Skin of body (tissue), 2 donors: ENCODE measurements around the gene SLC37A1. TPM values are rescaled to one million over a fixed set of nuclear protein-coding genes. Genes with fewer than 3 reads are reported as not detected.

Source experiments
- DNase-seq: peaks from one replicate; lab custom pipeline; 2025; lab: John Stamatoyannopoulos, UW
- total RNA-seq: library from RNA; depleted of rRNA; stranded (reverse); fragments of >200 nt; gene quantifications from one replicate; pipeline ENCODE4 v1.2.3, GENCODE V29; 2014

The SLC37A1 gene
- total RNA-seq, 1 donor from 2014 or later = 3.9 TPM

DNA sequence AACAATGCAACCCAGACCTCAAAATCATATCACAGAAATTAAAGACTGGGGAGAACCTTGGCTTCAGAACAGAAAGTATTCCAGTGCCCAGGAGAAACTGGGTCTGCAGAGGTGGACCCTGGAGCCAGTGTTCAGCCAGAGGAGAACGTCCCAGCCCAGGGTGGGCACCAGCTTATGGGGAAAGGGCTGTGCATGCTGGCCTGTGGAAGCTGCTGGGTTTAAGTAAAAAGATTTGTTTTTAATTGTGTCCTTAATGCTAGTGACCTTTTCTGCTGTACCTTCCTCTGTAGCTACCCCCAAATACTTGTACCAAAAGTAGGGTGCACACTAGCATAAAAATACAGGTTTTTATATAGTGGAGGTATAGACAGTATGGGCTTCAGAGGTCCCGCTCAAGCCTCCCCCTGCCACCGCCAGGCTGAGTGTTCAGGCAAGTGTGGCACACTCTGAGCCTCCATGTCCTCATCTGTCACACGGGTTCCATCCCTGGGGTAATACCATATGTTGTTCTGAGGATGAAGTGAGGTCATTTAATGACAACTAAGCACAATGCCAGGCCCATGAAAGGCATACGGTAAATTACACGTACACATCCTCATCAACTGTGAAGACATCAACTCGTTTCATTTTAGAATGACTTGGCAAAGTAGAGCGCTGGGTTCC, 47.0 kb downstream of the SLC37A1 start:
- no peak for DNase-seq

DNA sequence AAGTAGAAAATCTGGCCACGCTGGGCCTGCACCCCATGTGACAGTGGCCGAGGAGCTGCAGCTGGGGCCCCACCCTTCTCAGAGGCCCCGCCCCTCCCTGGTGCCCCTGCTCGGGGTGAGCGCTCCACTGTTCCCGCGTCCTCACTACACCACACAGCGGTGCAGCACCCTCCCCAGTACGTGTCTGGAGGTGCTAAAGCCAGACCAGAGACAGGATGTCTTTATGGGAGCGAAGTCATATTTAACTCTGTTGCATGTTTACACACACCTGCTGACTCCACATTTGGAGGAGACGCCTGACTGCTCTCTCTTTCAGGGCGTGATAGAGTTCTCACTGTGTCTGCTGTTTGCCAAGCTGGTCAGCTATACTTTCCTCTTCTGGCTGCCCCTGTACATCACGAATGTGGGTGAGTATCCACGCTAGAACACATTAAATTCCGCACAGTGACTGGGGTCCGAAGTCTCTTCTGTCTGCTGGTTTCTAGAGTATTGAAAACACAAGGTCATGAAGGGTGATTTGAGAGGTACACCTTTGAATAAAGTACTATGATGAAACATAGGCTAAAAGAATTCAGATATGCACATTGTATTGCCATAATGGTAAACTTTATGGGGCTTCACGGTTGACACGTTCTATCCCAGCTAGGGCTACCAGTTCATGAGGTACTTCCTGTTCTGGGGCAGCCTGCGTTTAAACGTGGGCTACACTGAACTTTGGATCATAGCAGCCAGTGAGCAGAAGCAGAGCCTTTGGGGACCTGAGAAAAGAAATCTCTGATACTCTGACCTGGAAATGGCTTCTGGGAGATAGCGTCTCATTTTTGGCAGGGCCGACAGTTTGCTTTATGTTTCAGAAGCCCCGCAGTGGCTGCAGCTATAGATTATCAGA, 48.4 kb downstream of the SLC37A1 start:
- DNase-seq = no peak

- no peak for DNase-seq
Observed at GRCh38 chr21:42562816-42563215, 49.2 kb downstream of the SLC37A1 start.

DNA sequence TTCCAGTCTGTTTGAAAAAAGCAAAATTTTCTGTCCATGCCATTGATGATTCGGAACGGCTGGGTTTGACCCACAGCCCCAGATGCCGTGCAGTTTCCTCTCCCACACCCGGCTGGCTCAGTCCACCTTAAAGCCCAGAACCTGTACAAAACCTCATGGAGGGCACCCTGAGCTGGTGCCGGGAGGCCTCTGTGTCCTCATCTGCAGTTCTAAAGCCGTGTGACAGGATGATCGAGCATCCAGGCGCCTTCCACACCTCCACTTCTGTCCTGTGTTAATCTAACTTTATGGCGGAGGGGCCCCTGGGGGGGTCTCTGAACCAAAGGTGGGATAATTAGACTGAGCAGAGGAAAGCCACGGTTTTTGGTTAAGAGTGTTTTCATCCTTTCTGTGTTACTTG, 49.6 kb downstream of the SLC37A1 start:
- DNase-seq = no peak

GRCh38 chr21:42563686-42564085, 50.0 kb downstream of the SLC37A1 start:
- DNase-seq = no peak

DNA sequence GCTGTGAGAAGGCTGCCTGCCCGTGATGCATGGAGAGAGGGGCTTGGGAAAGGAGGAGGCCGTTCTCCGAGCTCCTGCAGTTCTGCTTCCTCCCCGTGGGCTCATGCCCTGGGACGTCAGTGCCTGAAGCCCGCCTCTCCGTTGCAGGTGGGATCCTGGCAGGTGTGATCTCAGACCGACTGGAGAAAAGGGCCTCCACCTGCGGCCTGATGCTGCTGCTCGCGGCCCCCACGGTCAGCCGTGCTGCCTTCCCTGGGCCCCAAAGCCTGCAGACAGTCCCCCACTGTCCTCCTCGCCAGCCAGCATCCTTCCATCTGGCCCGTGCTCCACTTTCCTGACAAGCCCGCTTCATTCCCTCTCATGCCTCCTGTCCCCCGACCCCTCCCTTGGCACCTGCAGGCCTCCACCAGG, 50.9 kb downstream of the SLC37A1 start:
- no peak for DNase-seq

GRCh38 chr21:42565206-42565810, 51.7 kb downstream of the SLC37A1 start:
- no peak for DNase-seq

DNA sequence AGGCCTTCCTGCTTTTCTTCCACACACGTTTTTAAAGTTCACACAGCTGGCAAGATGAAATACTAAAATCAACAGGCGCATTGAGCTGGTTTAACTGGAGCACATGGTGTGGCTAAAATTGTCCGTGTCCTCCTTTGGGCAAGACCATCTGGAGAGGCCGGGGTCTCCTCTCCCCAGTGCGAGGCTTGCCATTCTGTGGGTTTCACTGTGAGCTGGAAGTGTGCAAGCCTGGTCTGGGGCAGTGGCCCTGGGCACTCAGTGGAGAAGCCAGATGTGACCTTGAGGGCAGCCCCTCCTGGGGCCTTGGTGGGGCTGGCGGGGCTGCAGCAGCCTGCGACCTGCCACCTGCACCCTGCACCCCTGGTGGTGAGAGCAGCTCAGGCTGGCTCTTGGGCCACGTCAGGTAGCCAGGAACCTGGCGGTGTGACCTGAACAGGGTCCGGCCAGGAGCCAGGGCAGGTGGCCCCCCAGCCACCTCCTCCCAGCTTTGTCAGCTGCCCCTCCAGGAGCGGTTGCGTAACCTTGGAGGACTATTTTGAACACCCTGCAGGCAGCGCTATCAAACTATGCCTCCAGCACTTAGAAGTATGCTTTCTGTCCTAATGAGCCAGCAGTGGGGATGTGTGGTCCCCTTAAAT, 52.4 kb downstream of the SLC37A1 start:
- no peak for DNase-seq

- no peak for DNase-seq
Observed at GRCh38 chr21:42566524-42567213, 53.0 kb downstream of the SLC37A1 start.

DNA sequence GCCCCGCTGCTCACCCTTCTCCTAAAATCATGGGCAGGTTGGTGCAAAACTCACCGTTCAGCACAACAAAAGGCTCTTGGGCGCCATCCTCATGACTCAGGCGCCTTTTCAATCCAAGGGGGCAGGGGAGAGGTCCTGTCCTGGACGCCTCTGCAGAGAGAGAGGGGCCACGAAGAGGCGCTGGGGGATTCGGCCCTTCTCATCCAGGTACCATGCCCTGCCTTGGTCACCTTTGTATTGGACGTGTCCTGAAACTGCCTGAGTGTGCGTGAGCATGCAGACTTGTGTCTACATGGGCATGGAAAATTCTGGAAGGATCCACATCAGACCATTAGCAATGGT, 53.5 kb downstream of the SLC37A1 start:
- no peak for DNase-seq

DNA sequence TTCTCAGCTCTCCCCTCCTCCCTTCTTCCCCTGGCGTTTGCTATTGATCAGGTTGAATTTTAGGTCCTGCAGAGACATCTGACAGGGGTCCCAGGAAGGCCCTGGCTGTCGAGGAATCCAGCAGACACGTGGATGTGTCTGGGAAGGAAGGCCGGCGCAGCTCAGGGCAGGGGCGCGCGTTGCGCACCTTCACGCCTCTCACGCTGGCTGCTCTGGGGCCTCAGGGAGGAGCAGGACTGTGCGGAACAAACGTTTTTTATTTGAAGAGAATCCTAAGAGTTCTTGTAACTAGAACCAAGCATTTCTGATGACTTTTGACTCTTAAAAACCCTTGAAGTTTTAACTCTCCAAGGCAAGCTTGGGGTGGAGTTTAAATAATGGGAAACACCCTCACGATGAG, 54.2 kb downstream of the SLC37A1 start:
- DNase-seq = no peak

- DNase-seq = no peak
Observed at GRCh38 chr21:42568376-42568775, 54.7 kb downstream of the SLC37A1 start.

- DNase-seq = no peak
Observed at GRCh38 chr21:42568866-42569731, 55.4 kb downstream of the SLC37A1 start.

- no peak for DNase-seq
Observed at GRCh38 chr21:42569732-42570301, 56.2 kb downstream of the SLC37A1 start.

GRCh38 chr21:42570362-42570761, 56.7 kb downstream of the SLC37A1 start:
- no peak for DNase-seq

GRCh38 chr21:42570841-42571387, 57.3 kb downstream of the SLC37A1 start:
- no peak for DNase-seq

DNA sequence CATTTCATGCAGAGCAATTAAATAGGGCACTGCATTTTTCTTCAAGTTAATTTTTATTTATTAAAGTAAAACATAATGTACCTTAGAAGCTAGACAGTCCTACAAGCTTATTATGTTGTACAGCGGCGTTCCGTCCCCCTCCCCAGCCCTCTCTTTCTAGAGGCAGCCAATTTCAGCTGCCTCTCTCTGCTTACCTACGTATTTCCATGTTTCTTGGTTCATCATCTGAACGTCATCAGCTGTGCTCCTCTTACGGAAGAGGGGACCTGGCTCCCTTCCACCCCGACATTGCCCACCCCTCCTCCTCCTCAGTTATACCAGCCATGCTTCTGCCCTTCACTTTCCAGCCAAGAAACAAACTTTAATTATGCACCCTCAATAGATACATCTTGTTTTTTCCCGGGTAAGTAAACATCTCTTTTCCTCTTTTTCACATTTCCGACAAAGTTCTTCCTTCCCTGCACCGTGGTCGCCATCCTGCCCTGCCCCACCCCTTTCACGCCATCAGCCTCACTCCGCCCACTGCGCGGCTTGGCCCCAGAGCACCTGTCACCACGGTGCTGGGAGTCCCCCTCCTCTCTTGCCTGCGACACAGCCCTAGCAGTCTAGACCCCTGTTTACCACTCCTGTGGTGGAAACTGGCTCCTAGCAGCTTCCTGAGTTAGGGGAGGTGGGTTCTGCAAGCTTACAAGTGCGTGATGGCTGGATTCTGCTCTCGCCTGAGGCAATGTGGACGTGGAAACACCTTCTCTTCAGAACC, 57.9 kb downstream of the SLC37A1 start:
- no peak for DNase-seq

GRCh38 chr21:42572906-42573495, 59.3 kb downstream of the SLC37A1 start:
- no peak for DNase-seq
